ENCODE results near the gene CD300LD.

DNA sequence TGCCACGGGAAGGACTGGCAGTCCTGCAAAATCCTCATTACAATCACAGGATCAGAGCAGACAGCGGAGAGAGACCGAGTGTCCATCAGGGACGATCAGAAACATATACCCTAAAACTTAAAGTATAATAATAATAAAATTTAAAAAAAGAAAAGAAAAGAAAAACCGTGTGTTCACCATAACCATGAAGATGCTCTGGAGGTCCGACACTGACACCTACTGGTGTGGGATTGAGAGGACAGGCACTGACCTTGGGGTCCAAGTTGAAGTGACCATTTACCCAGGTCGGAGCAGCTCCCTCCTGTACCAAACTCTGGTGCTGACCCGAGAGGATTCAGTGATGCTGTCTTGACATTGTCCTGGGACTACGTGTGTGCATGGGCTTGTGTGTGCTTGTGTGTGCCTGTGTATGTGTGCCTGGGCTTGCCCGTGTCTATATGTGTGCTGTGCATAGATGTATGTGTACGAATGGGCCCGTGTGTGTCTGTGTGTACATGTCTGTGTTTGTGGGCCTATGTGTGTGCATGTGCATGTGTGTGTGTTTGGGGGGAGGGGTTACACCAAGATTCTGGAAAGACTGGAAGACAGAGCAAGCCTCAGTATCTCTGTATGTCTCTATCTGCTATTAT lies 10.0 kb upstream of the CD300LD start:
- TF ChIP-seq, protein P1, sequence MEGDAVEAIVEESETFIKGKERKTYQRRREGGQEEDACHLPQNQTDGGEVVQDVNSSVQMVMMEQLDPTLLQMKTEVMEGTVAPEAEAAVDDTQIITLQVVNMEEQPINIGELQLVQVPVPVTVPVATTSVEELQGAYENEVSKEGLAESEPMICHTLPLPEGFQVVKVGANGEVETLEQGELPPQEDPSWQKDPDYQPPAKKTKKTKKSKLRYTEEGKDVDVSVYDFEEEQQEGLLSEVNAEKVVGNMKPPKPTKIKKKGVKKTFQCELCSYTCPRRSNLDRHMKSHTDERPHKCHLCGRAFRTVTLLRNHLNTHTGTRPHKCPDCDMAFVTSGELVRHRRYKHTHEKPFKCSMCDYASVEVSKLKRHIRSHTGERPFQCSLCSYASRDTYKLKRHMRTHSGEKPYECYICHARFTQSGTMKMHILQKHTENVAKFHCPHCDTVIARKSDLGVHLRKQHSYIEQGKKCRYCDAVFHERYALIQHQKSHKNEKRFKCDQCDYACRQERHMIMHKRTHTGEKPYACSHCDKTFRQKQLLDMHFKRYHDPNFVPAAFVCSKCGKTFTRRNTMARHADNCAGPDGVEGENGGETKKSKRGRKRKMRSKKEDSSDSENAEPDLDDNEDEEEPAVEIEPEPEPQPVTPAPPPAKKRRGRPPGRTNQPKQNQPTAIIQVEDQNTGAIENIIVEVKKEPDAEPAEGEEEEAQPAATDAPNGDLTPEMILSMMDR (IDR thresholded peaks at IDR 0.05): peak in 6 of 7 experiments; percentile 25 to 60 (median 40)
- no peak for TF ChIP-seq POLR2A (IDR thresholded peaks at IDR 0.05)
